Activated T-cell treated with anti-CD3 and anti-CD28 coated beads for 24 hours (primary cell): ENCODE results near the gene USP32.

Source experiments
- DNase-seq: peaks from one replicate; pipeline ENCODE4 v3.0.0-alpha.2; 2020; ENCODE audit warnings: low read depth

Gene USP32

DNA sequence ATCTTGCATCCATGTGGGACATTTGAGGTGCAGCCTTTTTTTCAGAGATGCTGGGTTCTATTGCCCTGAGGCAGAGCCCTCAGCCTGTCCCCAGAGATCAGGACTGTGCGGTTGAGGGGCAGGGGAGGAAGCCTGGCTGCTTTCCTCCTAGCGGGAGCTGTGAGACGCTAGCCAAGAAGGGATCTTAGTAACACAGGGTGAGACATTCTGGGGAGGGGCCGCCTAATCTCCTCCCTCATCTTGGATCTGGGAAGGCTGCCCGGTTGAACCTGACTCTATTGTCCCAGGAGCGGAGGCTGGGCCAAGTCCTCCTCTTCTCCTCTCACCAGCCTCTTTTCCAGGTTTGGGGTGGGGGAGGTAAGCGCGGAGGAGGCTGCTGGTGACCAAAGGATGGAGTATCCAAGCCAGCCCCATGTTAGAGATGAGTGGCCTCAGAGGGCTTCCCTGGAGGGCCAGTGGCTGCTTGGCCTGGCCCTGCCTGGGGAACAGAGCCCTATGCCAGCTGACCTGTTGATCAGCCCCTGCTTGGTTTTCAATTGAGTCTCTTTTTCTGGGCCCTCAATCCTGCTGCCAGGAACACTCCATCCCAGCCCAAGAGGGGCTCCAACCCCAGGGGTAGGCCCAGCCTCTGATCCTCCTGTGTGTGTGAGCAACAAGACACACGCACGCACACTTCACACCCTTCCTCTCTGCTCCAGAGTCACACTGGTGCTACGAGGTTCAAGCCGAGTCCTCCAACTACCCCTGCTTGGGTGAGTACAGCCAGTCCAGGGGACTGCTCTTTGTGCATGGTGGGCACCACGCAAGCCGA lies 237.1 kb downstream of the USP32 start:
- DNase-seq: no peak

DNA sequence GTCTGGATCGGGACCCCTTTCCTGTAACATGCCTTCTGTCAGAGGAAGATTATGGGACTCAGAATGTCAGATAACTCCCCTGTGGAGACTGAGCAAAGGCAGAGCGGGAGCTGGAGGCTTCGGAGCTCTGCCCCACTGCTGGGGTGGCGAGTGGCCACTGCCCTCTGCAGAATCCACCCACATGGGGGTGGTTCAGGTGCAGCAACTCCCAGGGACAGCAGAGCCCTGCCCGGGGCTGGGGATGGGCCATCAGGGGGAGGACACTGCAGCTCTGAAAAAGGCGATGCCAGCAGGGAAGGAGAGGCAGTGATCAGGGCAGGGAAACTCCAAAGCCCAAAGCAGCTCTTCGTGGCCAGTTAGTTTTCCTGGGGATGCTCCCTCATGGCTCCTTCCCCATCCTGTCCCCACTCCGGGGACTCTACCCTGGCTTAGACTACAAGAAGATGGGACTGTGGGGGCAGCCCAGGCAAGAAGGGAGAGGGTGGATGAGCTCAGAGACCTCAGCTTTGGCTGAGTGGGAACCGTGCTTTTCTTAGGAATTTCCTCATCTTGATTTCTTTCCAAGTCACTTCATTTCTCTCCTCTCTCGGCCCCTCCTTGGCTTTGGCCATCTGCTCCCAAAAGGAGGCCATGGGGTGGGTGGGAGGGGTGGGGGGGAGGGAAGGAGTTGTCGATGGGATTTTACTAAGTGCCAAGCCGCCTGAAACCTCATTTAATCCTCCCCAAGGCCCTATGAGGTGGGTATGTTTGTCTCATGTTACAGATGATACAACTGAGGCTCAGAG lies 238.1 kb downstream of the USP32 start:
- DNase-seq: no peak

DNA sequence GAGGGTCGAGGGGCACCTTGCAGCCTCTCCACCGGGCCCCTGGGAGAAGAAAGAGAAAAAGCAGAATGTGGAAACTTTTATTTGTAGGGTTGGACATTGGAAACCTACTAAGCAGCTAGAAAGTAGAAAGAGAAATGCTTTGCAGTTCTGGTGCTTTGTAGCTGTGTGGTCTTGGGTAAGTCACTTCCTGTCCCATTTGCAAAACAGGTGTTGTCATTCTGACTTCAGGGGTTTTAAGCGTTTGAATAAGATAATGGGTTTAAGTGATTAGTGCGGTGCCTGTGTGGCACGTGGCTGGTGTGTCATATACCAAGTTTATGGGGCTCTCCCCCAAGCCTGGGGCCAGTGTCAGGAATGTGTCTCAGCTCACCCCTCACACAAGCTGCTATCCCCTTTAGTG lies 240.6 kb downstream of the USP32 start:
- no peak for DNase-seq

DNA sequence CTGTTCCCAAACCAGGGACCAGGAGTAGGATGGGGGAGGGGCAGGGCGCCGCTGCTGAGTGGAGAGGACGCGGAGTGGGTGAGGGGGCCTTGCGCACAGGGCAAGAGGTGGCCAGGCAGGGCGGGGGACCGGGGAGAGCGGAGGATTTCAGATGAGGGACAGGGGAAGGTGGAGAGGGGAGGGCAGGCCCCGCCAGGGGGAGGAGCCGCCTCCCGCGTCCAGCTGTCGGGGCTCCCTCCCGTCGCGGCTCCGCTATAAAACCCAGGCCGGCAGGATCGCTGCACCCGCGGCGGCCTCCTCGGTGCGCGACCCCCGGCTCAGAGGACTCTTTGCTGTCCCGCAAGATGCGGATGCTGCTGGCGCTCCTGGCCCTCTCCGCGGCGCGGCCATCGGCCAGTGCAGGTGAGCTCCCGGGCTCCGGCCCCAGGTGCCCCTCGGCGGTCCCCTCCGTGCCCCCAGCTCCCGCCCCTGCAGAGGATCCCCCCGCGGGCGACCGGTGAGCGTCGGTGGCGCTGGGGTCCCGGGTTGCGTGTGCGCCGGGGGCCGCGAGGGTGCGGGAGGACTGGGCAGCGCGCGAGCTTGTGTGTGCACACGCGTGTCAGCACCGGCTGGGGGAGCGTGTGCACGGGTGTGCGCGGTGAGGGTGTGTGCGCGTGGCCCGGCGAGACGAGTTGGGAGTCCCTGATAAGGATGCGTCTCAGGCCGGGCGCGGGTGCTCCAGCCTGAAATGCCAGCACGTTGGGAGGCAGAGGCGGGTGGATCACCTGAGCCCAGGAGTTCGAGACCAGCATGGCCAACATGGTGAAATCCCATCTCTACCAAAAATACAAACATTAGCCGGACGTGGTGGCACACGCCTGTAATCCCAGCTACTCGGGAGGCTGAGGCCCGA lies 242.0 kb downstream of the USP32 start, which contains the start of gene CA4:
Gene CA4, plus strand, starts transcription at position 283 of the 892 bp plus-strand sequence. Its CDS starts 62 bp downstream, at position 345.
- DNase-seq: no peak

GRCh38 chr17:60148373-60148772 lies 243.6 kb downstream of the USP32 start:
- no peak for DNase-seq

GRCh38 chr17:60147553-60148223 lies 244.2 kb downstream of the USP32 start:
- no peak for DNase-seq

DNA sequence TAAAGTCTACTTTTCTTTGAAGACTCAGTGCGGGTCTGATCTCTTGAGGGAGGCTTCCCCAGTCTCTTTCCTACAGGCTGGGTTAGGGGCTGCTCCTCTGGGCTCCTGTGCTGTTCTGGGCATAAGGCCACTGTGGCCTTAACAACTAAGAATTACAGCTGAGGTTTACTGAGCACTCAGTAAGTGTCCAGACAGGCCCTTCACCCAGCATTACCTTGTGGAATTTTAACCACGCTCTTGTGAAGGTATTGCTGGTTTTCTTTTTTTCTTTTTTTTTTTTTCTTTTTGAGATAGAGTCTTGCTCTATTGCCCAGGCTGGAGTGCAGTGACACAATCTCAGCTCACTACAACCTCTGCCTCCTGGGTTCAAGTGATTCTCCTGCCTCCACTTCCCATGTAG lies 245.7 kb downstream of the USP32 start:
- DNase-seq: no peak

DNA sequence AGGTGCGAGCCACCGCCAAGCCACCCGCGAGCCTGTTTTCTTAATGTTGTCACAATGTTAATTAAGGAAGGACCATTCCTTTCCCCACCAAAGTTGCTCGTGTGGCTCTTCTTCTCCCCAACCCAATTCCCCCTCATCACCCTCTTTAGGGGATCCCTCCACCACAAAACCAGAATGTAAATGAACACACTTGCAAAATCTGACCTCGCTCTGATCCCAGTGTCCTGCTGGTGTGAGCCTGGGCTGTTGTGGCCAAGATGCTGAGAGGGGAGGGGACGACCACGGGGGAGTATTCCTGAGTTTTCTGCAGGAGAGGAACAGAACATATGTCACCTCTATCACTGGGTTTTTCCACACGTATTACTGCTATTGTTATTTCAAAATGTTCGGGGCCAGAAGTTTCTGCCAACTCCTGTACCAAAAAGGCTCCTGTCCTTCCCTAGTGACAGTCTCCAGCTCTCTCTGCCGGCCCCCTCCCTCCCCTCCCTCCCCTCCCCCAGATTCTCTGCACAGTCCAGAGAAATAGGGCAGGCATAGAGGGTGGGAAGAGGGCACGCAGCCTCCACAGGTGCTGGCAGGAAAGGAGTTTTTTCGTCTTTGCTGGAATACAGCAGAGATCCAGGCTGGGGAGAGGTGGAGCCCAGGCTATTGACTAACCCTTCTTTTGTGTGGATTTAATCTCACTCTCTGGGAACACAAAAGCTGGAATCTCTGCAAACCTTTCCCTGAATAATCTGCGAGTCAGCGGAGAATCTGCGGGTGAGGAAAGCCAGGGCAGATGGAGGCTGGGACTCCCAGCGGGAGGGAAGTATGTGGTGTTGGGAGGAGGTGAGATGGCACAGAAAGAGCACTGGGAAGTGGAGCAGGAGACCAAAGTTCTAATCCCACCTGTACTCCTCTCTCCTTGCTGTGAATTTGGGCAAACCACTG lies 246.7 kb downstream of the USP32 start:
- DNase-seq: no peak

GRCh38 chr17:60142872-60143499 lies 248.9 kb downstream of the USP32 start:
- DNase-seq: peak; percentile 73

DNA sequence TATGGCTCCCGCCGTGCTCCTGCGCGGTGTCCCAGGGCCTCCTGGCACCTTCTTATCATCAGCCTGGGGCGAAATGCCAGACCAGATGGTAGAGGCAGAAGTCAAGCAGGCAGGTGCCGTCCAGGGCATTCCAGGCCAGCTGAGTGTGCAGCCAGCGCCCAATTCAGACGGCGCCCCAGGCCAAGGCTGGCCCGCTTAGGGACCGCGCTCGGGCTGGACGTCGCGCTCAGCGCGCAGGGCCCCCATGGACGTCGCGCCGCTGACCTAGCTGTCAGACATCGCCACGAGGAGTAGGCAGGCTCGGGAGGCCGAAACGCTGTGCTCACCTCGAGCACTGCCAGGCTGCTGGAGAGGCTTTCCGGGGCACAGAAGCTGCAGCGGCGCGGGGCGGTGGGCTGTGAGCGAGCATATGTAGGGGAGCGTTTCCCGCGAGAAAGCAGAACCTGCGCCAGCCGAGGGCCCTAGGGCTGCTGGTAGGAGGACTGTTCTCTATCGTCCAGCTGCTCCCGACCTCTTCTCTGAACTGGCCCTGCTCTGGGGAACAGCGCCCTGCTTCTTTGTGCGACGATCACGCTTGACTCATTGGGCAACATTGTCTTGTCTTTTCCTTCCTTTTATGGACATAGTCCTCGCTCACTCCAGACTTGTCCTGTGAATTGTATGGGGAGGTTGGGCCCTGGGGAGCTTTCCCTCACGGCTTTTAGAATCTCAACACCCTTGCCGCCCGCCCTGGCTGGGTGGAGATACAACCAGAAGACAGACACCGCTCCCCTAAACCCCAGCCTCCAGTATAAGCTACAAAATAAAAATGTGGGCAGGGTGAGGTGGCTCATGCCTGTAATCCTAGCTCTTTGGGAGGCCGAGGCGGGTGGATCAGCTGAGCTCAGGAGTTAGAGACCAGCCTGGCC lies 250.6 kb downstream of the USP32 start:
- DNase-seq: no peak

DNA sequence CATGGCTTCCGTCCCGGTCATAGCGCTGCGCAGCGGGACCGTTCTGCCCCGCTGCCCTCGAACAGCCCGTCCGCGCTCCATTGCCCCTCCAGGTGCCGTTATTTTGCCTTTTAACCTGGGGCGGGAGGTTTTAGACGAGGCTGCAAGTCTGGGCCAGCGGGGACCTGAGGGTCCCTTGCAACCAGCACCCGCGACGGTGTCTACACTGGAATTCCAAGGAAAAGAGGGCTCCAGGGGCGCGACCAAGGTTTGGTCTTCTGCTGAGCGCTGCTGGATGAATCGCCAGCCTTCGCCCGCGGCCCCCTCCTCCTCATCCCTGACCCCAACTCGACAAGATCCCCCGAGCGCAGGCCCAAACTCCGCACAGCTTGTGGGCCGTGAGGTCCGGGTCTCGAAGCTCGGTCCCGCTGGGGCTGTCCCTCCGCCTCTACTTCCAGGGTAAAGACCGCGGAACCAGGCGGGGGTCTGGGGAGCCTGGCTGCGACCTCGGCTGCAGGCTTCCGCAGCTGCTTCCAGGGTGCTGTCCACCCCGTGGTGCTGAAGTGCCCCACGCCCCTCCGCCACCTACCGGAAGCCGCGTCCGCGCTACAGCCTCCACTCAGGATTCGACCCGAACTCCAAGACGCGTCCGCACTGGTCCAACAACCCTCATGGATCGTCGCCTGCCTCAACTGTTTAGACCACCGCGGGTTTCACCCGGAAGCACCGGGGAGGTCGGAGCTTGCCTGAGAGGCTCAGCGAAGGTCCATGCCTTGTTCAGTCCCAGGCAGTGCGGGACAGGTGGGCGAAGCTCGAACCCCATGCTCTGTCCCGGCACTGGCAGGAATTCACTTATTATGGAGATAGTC lies 252.3 kb downstream of the USP32 start:
- DNase-seq: peak; percentile 53

GRCh38 chr17:60138769-60139437 lies 253.0 kb downstream of the USP32 start:
- DNase-seq: no peak

DNA sequence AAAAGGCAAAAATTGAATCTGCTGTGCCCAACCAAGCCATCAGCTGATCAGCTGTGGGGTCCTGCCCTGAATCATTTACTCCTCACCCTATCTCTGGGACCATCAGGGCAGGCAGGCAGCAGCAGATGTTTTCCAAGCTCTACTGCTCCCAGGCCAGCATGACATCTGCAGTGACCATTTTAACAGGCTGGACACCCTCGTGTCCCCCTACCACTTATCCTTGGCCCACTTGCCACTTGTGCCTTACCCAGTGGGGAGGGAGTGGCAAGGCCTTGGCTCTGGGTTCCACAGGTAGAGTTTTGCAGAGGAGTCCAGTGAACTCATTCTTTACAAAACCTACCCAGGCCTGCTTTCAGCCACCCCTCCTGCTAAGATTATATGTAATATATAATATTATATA lies 254.2 kb downstream of the USP32 start:
- DNase-seq: no peak

DNA sequence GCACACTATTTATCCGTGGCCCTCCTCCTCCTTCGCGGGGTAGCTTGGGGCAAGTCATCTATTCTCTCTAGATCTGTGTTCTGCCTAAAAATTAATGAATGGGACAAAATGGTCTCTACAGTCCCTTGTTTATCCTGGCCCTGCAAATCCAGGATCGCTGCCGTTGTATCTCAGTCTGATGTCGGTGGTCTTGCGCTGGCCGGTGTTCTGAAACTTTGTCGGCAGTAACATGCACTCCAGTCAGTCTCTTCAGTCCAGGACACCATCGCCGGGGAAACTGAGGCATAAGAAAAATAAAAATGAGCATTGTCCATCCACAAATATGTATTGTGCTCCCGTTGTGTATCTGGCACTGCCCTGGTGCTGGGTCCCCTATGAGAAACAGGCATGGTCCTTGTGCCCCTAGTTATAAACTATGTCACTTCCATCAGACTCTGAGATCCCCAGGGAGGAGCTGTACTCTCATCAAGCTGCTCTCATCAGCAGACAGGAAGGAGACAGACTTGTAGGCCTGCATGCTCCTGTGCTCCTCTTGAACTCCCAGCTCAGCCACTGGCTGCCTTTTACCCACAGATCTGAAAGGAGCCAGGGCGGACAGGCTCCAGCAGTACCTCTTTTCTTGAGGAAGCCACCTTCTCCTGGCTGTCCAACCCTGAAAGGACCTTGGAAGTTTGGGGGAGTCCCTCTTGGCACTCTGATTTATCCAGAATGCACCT lies 255.8 kb downstream of the USP32 start:
- DNase-seq: no peak

DNA sequence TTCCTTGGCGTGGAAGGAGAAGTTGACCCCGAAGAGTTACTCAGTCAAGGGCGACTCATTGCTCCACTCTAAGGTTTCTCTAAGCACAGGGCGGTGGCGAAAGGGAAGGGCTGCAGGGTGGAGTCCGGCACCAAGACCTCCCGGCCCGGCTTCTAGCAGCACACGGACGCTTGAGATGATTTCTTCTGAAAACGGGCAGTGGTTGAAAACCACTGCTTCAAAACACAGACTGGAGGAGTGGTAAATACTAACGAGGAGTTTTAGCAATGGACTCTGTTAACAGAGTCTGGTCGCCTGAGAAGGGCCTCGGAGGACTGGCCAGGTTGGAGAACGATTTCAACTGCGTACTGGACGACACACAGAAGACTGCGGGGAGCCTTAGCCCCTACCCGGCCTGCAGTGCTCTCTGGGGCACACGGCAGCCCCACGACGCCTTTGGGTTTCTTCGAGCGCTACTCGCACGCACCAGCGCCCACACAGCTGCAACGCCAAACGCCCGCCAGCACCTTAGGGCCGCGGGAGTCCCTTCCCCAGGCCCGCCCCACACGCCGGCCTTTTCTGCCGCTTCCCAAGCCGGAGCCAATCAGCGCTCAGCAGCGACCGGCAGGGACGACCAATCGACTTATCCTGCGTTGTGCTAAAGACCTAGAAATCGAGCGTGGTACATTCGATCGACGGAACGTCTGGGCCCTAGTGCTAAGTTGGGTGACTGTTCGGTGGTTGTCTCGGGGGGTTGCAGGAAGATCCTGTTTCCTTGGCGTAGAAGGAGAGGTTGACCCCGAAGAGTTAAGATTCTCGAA lies 256.6 kb downstream of the USP32 start:
- DNase-seq: peak; percentile 77
